Gastroesophageal sphincter (tissue), 3 donors: ENCODE measurements around the gene OPRPN.

ENCODE experiments used
- POLR2A ChIP-seq, 2 donors: fragments of 450-650 bp; IDR thresholded peaks; one replicate each; pipeline ENCODE4 v1.6.1; 2017; ENCODE audit warnings: antibody characterized with exemption in 2 of 2, mild to moderate bottlenecking in 2 of 2, moderate library complexity in 1 of 2
- TF ChIP-seq, protein P1 (sequence below), 4 experiments: fragments of 200-600 bp in 2 of 4; fragments of 450-650 bp in 2 of 4; sonication (generic) in 1 of 4; IDR thresholded peaks; one replicate each; pipeline ENCODE4 v1.5.1; 2017 to 2019; ENCODE audit warnings: antibody characterized with exemption in 4 of 4, mild to moderate bottlenecking in 2 of 4, moderate library complexity in 2 of 4

DNA sequence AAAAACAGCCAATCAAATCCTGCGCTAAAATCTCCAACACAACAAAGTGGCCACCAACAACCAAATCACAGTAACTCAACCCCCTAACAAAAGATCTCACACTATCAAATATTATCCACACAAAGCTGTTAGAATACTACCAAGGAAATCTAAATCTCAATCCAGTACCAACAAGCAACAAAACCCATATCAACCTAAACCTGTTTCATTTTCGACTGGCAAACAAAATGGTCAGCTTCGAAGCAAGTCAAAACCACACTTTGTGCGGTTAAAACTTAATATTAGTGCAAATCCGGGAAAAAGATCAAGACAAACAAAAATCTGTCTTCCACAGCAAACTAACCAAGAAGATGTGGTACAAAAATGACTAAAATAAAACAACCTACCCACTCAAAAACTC is 45.6 kb downstream of the OPRPN start:
- TF ChIP-seq POLR2A (IDR thresholded peaks at IDR 0.05): no peak
- TF ChIP-seq, protein P1, sequence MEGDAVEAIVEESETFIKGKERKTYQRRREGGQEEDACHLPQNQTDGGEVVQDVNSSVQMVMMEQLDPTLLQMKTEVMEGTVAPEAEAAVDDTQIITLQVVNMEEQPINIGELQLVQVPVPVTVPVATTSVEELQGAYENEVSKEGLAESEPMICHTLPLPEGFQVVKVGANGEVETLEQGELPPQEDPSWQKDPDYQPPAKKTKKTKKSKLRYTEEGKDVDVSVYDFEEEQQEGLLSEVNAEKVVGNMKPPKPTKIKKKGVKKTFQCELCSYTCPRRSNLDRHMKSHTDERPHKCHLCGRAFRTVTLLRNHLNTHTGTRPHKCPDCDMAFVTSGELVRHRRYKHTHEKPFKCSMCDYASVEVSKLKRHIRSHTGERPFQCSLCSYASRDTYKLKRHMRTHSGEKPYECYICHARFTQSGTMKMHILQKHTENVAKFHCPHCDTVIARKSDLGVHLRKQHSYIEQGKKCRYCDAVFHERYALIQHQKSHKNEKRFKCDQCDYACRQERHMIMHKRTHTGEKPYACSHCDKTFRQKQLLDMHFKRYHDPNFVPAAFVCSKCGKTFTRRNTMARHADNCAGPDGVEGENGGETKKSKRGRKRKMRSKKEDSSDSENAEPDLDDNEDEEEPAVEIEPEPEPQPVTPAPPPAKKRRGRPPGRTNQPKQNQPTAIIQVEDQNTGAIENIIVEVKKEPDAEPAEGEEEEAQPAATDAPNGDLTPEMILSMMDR (IDR thresholded peaks at IDR 0.05): no peak
